Kidney (tissue), 14 donors: ENCODE measurements around the gene SMARCAL1. TPM values are rescaled to one million over a fixed set of nuclear protein-coding genes. Genes with fewer than 3 reads are reported as not detected.

Experiments
- DNase-seq, 5 donors: peaks; one replicate each; pipeline ENCODE4 v3.0.0-alpha.2; 2013 to 2020
- FAIRE-seq: peaks from 2 replicates; lab custom pipeline; 2012; peaks lifted over from hg19 to GRCh38; lab: Jason Lieb, UNC
- H3K27ac ChIP-seq, 2 donors: one replicate each; pipeline ENCODE4 v1.7.0; 2013; ENCODE audit warnings: low read depth in 2 of 2, low read length in 2 of 2, inconsistent platforms in 1 of 2
- H3K27me3 ChIP-seq: one replicate; pipeline ENCODE4 v1.7.1; 2013; ENCODE audit warnings: low read length, inconsistent platforms; ENCODE audit not compliant: control insufficient read depth, insufficient read depth
- H3K36me3 ChIP-seq, 3 donors: one replicate each; pipeline versions ENCODE4 v1.7.0 to v1.7.1; 2013; ENCODE audit warnings: low read length in 3 of 3, control low read depth in 1 of 3, inconsistent platforms in 1 of 3; ENCODE audit not compliant: insufficient read depth in 3 of 3, control insufficient read depth in 2 of 3
- H3K4me1 ChIP-seq, 3 donors: one replicate each; pipeline versions ENCODE4 v1.7.0 to v1.7.1; 2013; ENCODE audit warnings: low read length in 3 of 3, inconsistent platforms in 1 of 3, low read depth in 1 of 3; ENCODE audit not compliant: control insufficient read depth in 2 of 3, insufficient read depth in 2 of 3
- H3K4me3 ChIP-seq, 3 donors: one replicate each; pipeline versions ENCODE4 v1.7.0 to v1.8.1; 2013; ENCODE audit warnings: low read length in 3 of 3, control low read depth in 1 of 3, inconsistent platforms in 1 of 3
- H3K9ac ChIP-seq, 3 donors: one replicate each; pipeline versions ENCODE4 v1.7.0 to v1.7.1; 2013; ENCODE audit warnings: low read length in 3 of 3, control low read depth in 1 of 3, inconsistent platforms in 1 of 3
- H3K9me3 ChIP-seq, 3 donors: one replicate each; pipeline versions ENCODE4 v1.7.0 to v1.7.1; 2013; ENCODE audit warnings: low read length in 3 of 3, control low read depth in 1 of 3, inconsistent platforms in 1 of 3; ENCODE audit not compliant: control insufficient read depth in 2 of 3, insufficient read depth in 1 of 3
- CTCF ChIP-seq: IDR thresholded peaks from 3 replicates; pipeline ENCODE4 v1.5.1; 2012; ENCODE audit warnings: mild to moderate bottlenecking, moderate library complexity, borderline replicate concordance; ENCODE audit not compliant: insufficient read depth; ENCODE audit errors: extremely low read depth
- intact Hi-C: fragments of 100-400 bp; cut with DNase I; formaldehyde crosslinking; loops from one replicate; pipeline ENCODE4 v1.11.1; 2022
- polyA plus RNA-seq: library from polyadenylated mRNA; stranded (reverse); fragments of 350-450 nt; fragmentation: Illumina TruSeq; extraction: RNeasy Lipid Tissue Mini Kit (QIAGEN cat#74804); gene quantifications from one replicate; pipeline ENCODE4 v1.2.3, GENCODE V29; 2014; ENCODE audit warnings: low read depth, low replicate concordance; ENCODE audit not compliant: insufficient read depth
- total RNA-seq: library from RNA; stranded (reverse); fragmentation: NEBNext Ultra II Directional; extraction: Animal tissue kit (Norgen Biotek cat#: 25700); gene quantifications from one replicate; pipeline ENCODE4 v1.2.1, GENCODE V29; 2021
- donor health status: control.
- donor health status: control.
- donor health status: control.
- donor health status: control.
- donor health status: control.
- donor health status: DM: yes; HTN: yes; CAD: no.
- donor health status: Normal renal cell carcinoma (clear cell type).

SMARCAL1 gene
- total and polyA plus RNA-seq, 2 donors from 2014 or later: 9.7 to 17.3 TPM

DNA sequence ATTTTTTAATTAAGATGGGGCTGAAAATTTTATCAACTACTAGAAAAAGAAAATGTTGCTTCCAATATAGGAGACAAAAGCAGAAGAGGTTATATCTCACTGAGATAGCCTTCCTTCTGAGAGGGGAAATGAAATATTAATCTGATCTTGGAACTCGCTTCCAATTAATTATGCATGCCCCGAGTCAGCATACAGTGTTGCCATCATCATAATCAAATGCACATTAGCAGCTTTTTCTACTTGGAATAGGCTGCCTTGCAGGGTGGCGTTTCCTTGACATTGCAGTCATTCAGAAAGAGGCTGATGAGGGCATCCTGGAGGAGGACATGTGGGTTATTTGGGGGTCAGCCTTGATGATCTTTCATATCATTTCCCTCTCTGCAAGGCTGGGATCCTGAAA is 67.9 kb downstream of the SMARCAL1 start:
- Histone ChIP-seq H3K27me3 (no peaks in the 10 kb centered on the region), H3K36me3 (peaks cover 2 to 10% (median 8%) of the 10 kb centered on the region in 3 donors), H3K4me1 (no peaks in the 10 kb centered on the region), H3K9ac (no peak overlapping the region), H3K4me3 (no peak overlapping the region), H3K9me3 (no peaks in the 10 kb centered on the region), H3K27ac (no peak overlapping the region)
- TF ChIP-seq CTCF: no peak
- FAIRE-seq (no peak), DNase-seq (no peak)
- intact Hi-C loops: no loop called here

- no peaks in the 10 kb centered on the region for H3K9me3 ChIP-seq
- H3K4me3 ChIP-seq: no peak overlapping the region
- FAIRE-seq (no peak), DNase-seq (no peak)
- no peak for TF ChIP-seq CTCF
- H3K9ac ChIP-seq: no peak overlapping the region
- no peaks in the 10 kb centered on the region for H3K27me3 ChIP-seq
- no peak overlapping the region for H3K27ac ChIP-seq
- peaks cover 0 to 8% (median 7%) of the 10 kb centered on the region in 3 donors for H3K36me3 ChIP-seq
- no peaks in the 10 kb centered on the region for H3K4me1 ChIP-seq
- intact Hi-C loops: no loop called here
Measured at GRCh38 chr2:216482640-216483039, 70.4 kb downstream of the SMARCAL1 start.

GRCh38 chr2:216485237-216485636 is 73.0 kb downstream of the SMARCAL1 start:
- H3K4me3 ChIP-seq: no peak overlapping the region
- no peaks in the 10 kb centered on the region for H3K4me1 ChIP-seq
- no peak for DNase-seq
- no peak for FAIRE-seq
- intact Hi-C loops: no loop called here
- no peaks in the 10 kb centered on the region for H3K9me3 ChIP-seq
- no peaks in the 10 kb centered on the region for H3K27me3 ChIP-seq
- H3K27ac ChIP-seq: no peak overlapping the region
- no peaks in the 10 kb centered on the region for H3K36me3 ChIP-seq
- no peak overlapping the region for H3K9ac ChIP-seq
- no peak for TF ChIP-seq CTCF

- H3K4me3 ChIP-seq: no peak overlapping the region
- no peaks in the 10 kb centered on the region for H3K4me1 ChIP-seq
- no peak for TF ChIP-seq CTCF
- no peak for FAIRE-seq
- no peaks in the 10 kb centered on the region for H3K36me3 ChIP-seq
- no peaks in the 10 kb centered on the region for H3K27me3 ChIP-seq
- H3K27ac ChIP-seq: no peak overlapping the region
- no peaks in the 10 kb centered on the region for H3K9me3 ChIP-seq
- no peak for DNase-seq
- H3K9ac ChIP-seq: no peak overlapping the region
- intact Hi-C loops: no loop called here
Measured at GRCh38 chr2:216485745-216486144, 73.5 kb downstream of the SMARCAL1 start.
